Posterior vena cava (tissue), 2 donors: ENCODE results near the gene ZNHIT6. TPM values are rescaled to one million over a fixed set of nuclear protein-coding genes. Genes with fewer than 3 reads are reported as not detected.
"Not testable (repeated sequence)": the region's sequence is repeated elsewhere in the genome, so short reads cannot be mapped to it uniquely, and the experiment has no call there.

Experiments
- DNase-seq: peaks from one replicate; pipeline ENCODE4 v3.0.0-alpha.2; 2020; ENCODE audit warnings: low spot score
- intact Hi-C, 2 donors: fragments of 100-400 bp; cut with DNase I; formaldehyde crosslinking; loops; one replicate each; pipeline versions ENCODE4 v1.14.1 to v1.14.2; 2022 to 2023
- long read RNA-seq, 2 donors: library from polyadenylated mRNA; unstranded; transcript quantifications; one replicate each; pipeline ENCODE4 v2.0.0, GENCODE V29; 2020 to 2021
- total RNA-seq, 2 donors: library from RNA; stranded (reverse); fragmentation: NEBNext Ultra II Directional; extraction: Animal tissue kit (Norgen Biotek cat#: 25700); gene quantifications; one replicate each; pipeline ENCODE4 v1.2.1, GENCODE V29; 2021
- donor health status: DM: yes; HTN: yes; CAD: no.
- donor health status: DM: yes; HTN: yes; CAD: no.

The ZNHIT6 gene, protein sequence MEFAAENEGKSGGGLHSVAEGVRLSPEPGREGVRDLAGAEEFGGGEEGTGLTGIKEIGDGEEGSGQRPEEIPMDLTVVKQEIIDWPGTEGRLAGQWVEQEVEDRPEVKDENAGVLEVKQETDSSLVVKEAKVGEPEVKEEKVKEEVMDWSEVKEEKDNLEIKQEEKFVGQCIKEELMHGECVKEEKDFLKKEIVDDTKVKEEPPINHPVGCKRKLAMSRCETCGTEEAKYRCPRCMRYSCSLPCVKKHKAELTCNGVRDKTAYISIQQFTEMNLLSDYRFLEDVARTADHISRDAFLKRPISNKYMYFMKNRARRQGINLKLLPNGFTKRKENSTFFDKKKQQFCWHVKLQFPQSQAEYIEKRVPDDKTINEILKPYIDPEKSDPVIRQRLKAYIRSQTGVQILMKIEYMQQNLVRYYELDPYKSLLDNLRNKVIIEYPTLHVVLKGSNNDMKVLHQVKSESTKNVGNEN
- 10 to 100 TPM; 21.0 to 23.5 TPM for total RNA-seq
- long read RNA-seq, donor 1, transcript ZNHIT6-201 (10 exons, 2,797 nt), result major isoform, 6 of 14 reads
- long read RNA-seq, donor 1, partial matches to known transcripts, result 1 of 14 reads
- long read RNA-seq, donor 1, other reads (novel, unspliced or antisense), result 7 of 14 reads
- long read RNA-seq, donor 2, partial matches to known transcripts, result 1 of 11 reads
- long read RNA-seq, donor 2, other reads (novel, unspliced or antisense), result 7 of 11 reads

DNA sequence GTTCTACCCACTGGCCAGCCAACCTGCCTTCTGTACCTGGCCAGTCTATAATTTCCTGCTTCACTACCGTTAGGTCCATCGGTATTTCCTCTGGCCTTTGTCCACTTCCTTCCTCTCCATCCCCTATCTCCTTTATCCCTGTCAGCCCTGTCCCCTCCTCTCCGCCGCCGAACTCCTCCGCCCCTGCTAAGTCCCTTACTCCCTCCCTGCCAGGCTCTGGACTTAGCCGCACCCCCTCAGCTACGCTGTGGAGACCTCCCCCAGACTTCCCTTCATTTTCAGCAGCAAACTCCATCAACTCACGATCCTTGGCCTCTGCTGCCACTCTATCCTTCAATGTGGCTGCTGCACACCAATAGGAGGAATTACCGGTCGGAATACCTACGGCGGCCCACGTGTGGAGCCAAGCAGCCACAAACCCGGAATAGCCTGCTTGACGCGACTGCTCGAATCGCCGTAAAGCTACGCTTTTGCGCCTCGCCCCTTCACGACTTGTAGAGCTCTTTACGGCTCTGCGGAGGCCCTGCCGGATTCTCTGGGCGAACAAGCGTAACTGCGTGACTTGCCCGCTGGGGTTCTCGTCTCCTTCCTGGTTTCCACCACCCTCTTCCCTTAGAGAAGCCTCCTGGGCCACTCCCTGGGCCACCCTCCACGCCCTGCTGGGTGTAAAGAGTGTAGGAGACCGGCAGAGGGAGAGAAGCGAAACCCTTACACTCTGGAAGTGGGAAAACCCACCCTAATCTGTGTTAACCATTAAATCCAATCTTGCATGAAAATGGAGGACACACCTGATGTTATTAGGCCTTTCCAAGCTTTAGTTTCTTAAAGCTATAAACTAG lies at the start of gene ZNHIT6:
Gene ZNHIT6, minus strand, starts transcription at position 444 of the 839 bp plus-strand sequence. Its CDS starts 149 bp downstream, at position 295.
- intact Hi-C loops, result no loop called here
- DNase-seq, result peak; percentile 97

DNA sequence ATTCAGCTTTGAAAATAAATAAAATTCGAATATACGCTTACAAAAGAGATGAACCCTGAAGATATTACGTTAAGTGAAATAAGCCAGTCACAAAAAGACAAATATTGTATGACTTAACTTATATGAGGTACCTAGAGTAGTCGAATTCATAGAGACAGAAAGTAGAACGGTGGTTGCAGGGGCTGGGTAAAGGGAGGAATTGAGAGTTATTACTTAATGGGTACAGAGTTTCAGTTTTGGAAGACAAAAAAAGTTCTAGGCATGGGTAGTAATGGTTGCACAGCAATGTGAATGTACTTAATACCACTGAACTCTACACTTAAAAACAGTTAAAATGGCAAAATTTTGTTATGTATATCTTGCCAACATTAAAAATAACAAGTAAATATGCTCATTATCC lies 48.6 kb upstream of the ZNHIT6 start:
- intact Hi-C loops, result no loop called here
- no peak for DNase-seq

DNA sequence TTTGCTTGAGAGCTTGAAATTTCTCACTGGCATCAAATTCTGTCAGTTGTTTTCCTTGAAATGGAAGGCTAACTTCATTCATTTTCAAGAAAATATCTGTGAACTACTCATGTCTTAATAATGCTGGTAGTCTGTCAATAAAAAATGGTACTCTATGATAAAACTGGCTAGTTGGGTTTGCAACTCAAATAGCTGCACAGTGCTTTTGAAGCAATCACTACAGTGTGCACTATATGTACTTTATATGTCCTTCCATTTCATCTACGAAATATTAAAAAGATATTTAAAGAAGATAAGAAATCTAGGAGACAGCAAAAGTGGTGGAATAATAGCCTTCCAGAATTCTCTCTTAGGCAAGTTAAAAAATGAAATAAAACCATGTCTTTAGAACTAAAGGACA lies 39.9 kb upstream of the ZNHIT6 start:
- no peak for DNase-seq
- intact Hi-C loops, result no loop called here

DNA sequence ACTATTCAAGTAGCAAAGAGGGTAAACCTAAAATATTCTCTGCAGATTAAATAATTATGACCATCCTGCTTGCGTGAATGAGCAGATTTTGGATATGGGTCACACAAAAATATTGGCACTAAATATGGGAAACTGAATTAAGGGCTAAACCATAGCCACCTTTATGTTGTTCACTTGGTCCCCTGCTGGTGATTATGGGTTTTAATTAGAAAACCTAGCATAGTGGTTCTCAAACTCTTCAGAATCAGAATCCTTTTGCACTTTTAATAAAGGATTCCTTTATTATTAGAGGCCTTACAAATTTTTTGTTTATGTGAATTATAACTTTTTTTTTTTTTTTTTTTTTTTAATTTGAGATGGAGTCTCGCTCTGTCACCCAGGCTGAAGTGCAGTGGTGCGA lies 38.5 kb upstream of the ZNHIT6 start:
- intact Hi-C loops, result no loop called here
- no peak for DNase-seq

DNA sequence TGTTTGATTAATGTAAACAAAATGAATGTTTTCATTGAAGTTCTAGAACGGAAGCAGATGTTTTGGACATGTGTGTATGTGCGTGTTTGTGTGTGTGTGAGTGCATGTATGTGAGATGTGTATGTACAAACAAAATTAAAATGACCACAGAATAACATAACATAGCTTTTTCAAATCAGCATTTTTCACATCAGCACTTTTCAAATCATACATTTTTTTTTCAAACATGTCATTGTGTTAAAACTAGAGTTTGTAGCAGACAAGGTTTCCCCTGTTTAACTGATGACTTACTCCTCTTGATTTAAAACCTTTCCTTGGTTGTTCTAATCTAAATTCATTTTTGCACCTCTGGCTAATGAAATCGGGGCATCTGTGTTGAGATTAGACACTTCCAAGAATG lies 35.6 kb upstream of the ZNHIT6 start:
- DNase-seq, result no peak
- intact Hi-C loops, result no loop called here

DNA sequence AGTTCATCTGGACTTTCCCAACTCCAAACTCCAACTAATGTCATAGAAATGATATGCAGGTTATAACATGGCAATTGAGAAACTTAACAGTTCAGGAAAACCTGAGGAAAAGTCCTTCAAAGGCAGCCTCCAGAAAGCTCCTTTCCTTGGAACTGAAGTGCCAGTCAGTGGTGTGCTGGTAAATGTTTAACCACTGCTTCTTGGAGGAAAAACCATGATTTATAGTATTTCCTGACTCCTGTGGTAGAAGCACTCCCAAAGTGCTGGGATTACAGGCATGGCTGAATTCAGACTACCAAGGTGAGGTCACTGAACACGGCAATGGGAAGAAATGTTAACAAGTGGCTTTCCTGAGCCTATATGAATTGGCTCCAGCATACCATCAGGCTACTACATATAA lies 26.7 kb upstream of the ZNHIT6 start:
- DNase-seq, result no peak
- intact Hi-C loops, result no loop called here

DNA sequence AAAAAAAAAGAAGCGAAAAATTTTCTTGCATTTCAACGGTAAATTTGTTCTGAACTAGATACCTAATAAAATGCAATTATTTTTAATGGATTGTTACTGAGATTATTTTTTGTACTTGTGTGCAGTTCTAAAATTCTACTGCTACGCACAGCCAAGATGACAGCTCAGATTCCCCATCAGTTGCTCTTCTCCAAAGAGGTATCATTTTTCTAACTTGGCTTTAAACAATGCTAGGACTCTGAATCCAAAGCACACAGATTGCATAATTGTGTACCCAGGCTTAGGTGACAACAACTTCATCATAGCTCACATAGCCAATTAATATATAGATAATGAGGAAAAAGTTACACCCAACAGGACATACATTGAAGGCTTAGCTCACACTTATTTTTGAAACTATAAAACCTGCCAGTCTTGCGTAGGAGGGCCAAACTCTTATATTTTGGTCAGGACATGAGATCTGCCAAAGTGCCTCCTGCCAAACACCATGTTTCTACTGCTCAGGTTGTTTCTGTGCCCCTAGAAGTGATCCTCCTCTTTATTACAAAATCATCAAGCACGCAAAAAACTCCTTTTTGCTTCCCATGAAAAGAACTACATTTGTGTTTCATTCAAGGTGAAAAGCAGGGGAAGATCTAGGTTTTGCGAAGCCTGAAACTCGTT lies 10.6 kb upstream of the ZNHIT6 start:
- DNase-seq, result no peak
- intact Hi-C loops, result no loop called here

DNA sequence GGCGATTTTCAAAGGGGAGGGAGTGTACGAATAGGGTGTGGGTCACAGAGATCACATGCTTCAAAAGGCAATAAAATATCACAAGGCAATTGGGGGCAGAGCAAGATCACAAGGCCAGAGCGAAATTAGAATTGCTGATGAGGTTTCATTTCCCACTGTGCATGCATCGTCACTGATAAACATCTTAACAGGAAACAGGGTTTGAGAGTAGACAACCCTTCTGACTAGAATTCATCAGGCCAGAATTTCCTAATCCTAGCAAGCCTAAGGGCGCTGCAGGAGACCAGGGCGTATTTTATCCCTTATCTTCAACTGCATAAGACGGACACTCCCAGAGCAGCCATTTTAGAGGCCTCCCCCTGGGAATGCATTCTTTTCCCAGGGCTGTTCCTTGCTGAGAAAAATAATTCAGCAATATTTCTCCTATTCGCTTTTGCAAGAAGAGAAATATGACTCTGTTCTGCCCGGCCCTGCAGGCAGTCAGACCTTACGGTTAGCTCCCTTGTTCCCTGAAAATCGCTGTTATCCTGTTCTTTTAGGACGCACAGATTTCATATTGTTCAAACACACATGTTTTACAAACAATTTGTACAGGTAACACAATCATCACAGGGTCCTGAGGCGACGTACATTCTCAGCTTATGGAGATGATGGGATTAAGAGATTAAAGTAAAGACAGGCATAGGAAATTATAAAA lies 6.3 kb upstream of the ZNHIT6 start:
- DNase-seq, intact Hi-C loops: not testable (repeated sequence)

DNA sequence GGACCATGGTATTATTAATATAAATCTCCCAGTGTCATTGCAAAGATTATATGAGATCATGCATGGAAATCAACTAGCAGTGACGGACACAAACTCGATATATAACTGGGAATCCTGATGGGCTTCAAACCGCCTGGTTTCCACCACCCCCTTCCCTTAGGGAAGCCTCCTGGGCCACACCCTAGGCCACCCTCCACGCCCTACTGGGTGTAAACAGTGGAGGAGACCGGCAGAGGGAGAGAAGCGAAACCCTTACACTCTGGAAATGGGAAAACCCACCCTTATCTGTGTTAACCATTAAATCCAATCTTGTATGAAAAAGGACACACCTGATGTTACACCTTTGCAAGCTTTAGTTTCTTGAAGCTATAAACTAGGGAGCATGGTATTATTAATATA lies 595 bp upstream of the ZNHIT6 start:
- intact Hi-C loops, result no loop called here
- no peak for DNase-seq

DNA sequence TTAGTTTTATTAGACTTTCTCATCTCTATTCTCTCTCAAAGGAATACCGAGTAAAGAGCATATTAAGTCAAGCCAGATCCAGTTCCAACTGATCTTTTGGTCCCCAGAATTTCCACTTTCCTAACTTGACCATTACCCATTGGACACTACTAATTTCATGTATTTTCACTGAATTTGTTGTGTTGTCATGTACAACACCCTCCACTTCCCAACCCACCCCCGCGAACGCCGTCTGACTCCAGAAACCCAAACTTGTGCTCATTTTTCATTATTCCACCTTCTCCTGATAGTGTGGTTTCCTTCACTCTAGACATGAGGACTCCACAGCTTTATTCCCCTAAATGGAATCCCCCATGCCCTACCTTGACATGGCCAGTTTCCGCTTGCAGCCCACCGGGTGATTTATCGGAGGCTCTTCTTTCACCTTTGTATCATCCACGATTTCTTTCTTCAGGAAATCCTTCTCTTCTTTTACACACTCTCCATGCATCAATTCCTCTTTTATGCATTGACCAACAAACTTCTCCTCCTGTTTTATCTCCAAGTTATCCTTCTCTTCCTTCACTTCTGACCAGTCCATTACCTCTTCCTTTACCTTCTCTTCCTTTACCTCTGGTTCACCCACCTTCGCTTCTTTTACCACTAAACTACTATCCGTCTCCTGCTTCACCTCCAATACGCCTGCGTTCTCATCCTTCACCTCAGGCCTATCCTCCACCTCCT lies 805 bp downstream of the ZNHIT6 start:
- intact Hi-C loops, result no loop called here
- DNase-seq, result no peak

DNA sequence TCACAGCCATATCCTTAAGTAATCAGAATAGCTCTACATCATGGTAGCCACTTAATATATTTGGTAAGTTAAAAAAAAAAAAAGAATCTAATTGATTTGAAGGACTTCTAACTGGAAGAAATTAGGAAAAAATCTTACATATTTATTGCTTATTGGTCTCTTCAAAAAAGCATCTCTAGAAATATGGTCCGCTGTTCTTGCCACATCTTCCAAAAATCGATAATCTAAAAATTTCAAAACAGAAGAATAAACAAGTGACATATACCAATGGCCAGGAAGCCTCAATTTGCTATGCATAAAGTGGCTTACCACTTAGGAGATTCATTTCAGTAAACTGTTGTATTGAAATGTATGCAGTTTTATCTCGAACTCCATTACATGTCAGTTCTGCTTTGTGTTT lies 2.3 kb downstream of the ZNHIT6 start:
- intact Hi-C loops, result no loop called here
- DNase-seq, result no peak

DNA sequence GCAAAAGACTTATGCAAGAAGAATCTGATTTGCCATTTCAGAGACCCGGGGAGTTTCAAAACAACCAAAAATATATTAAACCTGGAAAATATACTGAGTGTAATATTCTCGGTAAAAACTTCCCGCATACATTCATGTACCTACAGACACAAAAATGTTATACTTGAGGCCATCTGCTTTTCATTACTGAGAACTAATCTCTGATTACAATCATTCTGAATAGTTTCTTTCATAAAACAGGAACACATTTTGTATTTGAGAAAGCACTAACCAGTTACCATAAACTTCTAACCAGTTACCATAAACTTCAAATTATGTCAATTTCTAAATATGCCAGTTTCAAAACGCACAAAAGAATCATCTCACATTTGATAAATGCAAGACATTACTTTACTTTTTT lies 7.8 kb downstream of the ZNHIT6 start:
- intact Hi-C loops, result no loop called here
- DNase-seq, result no peak

DNA sequence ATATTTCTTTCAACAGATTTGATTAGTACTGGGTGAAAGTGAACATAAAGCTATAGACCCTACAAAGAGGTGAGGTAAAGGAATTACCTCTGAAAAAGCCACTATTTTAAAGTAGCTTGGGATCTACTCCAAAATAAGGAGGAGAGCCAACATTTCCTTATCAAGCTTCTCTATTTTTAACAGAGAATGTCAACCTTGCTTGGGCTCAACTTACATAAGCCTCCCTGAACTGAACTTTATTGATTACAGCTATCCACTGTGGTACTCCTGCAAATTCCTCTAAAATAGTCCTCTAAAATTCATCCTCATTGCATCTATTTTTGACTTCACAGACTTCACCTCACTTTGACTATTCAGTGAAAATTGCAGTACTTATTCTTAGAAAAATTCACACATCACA lies 10.3 kb downstream of the ZNHIT6 start:
- DNase-seq, result no peak
- intact Hi-C loops, result no loop called here

DNA sequence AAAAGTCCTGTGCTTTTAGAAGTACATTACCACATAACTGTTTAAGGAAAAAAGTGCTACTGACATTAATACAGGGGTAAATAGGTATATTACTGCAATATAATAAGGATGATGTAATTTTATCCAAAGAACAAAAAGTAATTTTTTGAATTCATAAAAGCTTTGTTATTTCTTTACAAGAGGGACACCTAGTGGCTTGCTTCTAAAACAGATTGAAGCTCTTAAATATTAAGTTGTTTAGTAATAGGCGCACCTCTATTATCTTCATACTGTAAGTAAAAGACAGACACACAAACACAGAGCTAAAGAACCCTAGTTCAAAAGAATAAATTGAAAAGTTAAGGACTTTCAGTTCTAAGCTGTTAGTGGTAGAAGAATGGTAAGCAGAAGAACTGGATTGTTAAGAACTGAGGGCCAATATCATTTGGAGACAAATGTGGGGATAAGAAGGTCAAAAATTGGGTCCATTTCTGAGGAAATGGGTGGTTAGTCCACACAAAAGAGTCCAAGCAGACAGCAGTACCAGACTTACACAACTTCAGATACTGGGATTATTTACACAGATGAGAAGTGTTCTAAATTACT lies 15.4 kb downstream of the ZNHIT6 start:
- intact Hi-C loops, result loop anchor here (5.0 kb wide), 1 partner anchor 386 kb away; no protein-coding TSS in a partner anchor
- no peak for DNase-seq

DNA sequence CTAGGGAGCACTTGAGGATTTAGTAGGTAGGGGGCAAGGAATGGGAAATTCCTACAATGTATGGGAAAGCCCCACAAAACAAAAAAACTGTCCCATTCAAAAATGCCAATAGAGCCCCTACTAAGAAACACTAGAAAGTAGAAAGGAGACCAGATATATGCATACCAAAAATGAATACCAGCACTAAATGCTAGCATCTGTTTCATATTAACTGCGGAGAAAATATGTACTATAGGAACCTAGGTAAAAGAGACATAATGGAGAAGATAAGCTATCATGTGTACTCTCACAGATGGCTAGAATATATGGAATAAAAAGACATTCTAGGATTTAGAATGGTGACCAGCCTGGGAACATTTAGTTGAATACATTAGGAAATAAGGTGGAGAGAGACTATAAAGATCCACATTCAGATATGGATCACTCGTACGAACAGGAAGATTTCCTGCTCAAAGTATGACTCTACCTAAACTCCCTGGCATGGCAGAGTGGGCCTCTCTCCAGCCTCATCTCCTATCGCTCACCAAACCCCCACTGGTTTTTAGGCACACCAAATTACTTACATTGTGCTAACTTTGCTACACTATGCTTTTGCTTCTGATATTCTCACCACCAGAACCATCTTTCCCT lies 18.3 kb downstream of the ZNHIT6 start:
- no peak for DNase-seq
- intact Hi-C loops, result loop anchor here (5.0 to 10.0 kb wide), 2 partner anchors 105 to 383 kb away; partner anchors contain the start of gene CCN1 (in 1 of the 2)

DNA sequence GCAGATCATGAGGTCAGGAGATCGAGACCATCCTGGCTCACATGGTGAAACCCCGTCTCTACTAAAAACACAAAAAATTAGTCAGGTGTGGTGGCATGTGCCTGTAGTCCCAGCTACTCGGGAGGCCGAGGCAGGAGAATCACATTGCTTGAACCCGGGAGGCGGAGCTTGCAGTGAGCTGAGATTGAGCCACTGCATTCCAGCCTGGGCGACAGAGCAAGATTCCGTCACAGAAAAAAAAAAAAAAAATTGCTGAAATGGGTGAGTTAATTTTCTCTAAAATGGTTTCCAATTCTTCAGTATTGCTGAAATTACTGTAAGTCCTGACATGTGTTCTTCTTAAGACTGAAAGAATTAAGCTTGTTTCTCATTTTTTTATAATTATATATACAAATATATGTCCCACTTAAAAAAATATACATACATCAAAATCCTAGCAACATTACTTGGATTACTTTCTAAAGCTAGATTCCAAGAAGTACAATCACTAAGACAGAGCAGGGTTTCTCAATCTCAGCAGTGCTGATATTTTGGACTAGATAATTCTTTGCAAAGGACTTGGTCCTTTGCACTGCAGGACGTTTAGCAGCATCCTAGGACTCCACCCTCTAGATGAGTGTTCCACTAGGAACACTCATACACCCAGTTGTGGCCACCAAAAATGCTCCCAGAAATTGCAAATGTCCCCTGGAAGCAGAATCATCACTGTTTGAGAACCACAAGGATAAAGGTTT lies 24.8 kb downstream of the ZNHIT6 start:
- no peak for DNase-seq
- intact Hi-C loops, result loop anchor here in 1 of 2 donors (10.0 kb wide), 1 partner anchor 99 kb away; the partner anchor contains the start of gene CCN1
